KOPT-K1 (cell line): Measurements from ENCODE around the gene RPS6KA2.
"Not testable (repeated sequence)": the region's sequence is repeated elsewhere in the genome, so short reads cannot be mapped to it uniquely, and the experiment has no call there.

Source experiments
- H3K27ac ChIP-seq: fragments of 200-600 bp; sonication (generic); 2 replicates; pipeline ENCODE4 v1.5.1; 2016; ENCODE audit warnings: antibody characterized with exemption, mild to moderate bottlenecking, low read depth, low read length; ENCODE audit not compliant: poor library complexity, severe bottlenecking
- H3K36me3 ChIP-seq: fragments of 200-600 bp; sonication (generic); 2 replicates; pipeline ENCODE4 v1.5.1; 2017; ENCODE audit warnings: antibody characterized with exemption, mild to moderate bottlenecking, low read length, moderate library complexity; ENCODE audit not compliant: insufficient read depth
- H3K9me3 ChIP-seq: fragments of 200-600 bp; sonication (generic); 2 replicates; pipeline ENCODE4 v1.5.1; 2017; ENCODE audit warnings: antibody characterized with exemption, low read length, mild to moderate bottlenecking; ENCODE audit not compliant: insufficient read depth, poor library complexity, severe bottlenecking

Gene RPS6KA2

GRCh38 chr6:166541876-166542579 lies 85.0 kb downstream of the RPS6KA2 start:
- Histone ChIP-seq H3K27ac (no peak overlapping the region), H3K9me3 (no peaks in the 10 kb centered on the region), H3K36me3 (no peaks in the 10 kb centered on the region)

- Histone ChIP-seq H3K27ac (no peak overlapping the region), H3K36me3 (no peaks in the 10 kb centered on the region), H3K9me3 (no peaks in the 10 kb centered on the region)
Observed at GRCh38 chr6:166541366-166541765, 85.7 kb downstream of the RPS6KA2 start.

DNA sequence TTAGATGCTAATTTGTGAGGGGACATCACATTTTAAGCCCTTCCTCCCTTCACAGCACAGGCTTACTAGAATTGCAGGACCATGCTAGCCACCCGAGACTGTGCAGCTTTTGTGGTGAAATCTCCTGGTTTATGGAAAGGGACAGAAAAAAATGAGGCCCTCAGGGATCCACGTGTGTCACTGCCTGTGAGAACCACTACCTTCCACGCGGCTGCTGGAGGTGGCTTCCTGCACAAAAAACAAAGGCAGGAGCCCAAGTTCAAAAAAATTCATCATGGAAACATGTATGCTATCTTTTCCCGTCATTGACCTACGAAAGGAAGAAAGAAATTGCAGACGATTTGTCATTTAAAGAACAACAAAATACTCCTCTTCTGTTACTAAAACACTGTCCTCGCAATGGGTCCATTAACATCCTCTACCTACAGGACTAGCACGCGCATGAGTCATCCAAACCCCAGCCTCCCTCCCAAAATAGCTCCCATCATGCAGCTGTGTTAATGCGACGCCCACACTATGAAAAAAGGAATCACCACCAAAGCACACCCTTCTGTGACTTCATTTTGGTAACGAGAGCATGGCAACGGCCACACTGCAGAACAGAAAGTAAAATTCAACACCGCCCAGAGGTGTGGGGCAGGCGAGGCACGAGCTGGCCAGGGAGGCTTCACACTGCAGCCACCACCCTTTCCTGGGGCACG lies 86.3 kb downstream of the RPS6KA2 start:
- no peaks in the 10 kb centered on the region for H3K36me3 ChIP-seq
- H3K9me3 ChIP-seq = no peaks in the 10 kb centered on the region
- no peak overlapping the region for H3K27ac ChIP-seq

- H3K27ac ChIP-seq = no peak overlapping the region
- H3K9me3 ChIP-seq = no peaks in the 10 kb centered on the region
- H3K36me3 ChIP-seq = no peaks in the 10 kb centered on the region
Observed at GRCh38 chr6:166539543-166539942, 87.5 kb downstream of the RPS6KA2 start.

DNA sequence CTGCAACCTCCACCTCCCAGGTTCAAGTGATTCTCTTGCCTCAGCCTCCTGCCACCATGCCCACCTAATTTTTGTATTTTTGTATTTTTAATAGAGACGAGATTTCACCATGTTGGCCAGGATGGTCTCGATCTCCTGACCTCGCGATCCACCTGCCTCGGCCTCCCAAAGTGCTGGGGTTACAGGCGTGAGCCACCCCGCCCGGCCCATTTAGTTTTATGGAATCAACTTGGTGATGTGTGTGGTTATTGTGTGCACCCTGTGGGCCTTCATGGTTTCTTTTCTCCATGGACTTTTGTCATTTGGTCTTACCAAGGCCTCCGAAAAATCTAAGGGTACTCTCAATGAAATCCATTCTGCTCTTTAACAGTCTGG lies 88.1 kb downstream of the RPS6KA2 start:
- H3K27ac ChIP-seq, H3K36me3 ChIP-seq, H3K9me3 ChIP-seq: not testable (repeated sequence)

DNA sequence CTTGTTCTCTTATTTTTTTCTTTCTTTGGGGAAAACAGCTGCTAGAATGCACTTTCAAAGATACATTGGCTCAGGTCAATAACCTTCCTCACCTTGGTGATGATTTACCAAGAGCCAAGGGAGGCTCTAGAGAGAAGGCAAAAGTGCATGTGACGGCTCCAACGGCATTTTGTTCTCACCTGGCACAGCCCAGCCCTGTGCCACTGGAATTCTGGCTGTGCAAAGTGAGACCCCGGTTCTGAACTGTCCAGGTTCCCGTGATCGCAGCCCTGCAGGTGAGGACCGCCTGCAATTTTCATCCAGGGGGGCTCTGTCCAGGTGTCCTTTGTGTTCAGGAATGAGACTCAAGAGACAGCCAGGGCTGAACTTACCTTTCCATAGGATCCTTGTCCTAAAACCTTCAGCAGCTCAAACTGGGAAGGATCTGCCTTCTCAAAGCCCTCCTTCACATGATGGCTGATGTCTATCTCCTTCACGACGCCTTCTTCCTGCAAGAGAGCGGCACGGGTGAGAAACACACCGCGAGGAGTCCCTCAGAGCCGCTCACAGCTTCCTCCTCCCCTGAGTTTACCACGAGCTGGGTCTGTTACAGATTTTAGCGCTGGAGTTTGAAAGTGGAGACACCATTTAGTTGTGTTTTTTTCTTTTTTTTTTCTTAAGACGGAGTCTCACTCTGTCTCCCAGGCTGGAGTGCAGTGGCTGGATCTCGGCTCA lies 88.6 kb downstream of the RPS6KA2 start:
- no peaks in the 10 kb centered on the region for H3K36me3 ChIP-seq
- H3K27ac ChIP-seq = no peak overlapping the region

GRCh38 chr6:166534658-166535406 lies 92.2 kb downstream of the RPS6KA2 start:
- Histone ChIP-seq H3K9me3 (no peaks in the 10 kb centered on the region), H3K36me3 (no peaks in the 10 kb centered on the region), H3K27ac (no peak overlapping the region)

More for the DNA sequence above, 88.6 kb downstream of the RPS6KA2 start:
- H3K9me3 ChIP-seq = no peaks in the 10 kb centered on the region

GRCh38 chr6:166533205-166533824 lies 93.7 kb downstream of the RPS6KA2 start:
- no peaks in the 10 kb centered on the region for H3K9me3 ChIP-seq
- no peak overlapping the region for H3K27ac ChIP-seq
- no peaks in the 10 kb centered on the region for H3K36me3 ChIP-seq

- no peaks in the 10 kb centered on the region for H3K9me3 ChIP-seq
- no peaks in the 10 kb centered on the region for H3K36me3 ChIP-seq
- no peak overlapping the region for H3K27ac ChIP-seq
Observed at GRCh38 chr6:166532302-166532701, 94.7 kb downstream of the RPS6KA2 start.

DNA sequence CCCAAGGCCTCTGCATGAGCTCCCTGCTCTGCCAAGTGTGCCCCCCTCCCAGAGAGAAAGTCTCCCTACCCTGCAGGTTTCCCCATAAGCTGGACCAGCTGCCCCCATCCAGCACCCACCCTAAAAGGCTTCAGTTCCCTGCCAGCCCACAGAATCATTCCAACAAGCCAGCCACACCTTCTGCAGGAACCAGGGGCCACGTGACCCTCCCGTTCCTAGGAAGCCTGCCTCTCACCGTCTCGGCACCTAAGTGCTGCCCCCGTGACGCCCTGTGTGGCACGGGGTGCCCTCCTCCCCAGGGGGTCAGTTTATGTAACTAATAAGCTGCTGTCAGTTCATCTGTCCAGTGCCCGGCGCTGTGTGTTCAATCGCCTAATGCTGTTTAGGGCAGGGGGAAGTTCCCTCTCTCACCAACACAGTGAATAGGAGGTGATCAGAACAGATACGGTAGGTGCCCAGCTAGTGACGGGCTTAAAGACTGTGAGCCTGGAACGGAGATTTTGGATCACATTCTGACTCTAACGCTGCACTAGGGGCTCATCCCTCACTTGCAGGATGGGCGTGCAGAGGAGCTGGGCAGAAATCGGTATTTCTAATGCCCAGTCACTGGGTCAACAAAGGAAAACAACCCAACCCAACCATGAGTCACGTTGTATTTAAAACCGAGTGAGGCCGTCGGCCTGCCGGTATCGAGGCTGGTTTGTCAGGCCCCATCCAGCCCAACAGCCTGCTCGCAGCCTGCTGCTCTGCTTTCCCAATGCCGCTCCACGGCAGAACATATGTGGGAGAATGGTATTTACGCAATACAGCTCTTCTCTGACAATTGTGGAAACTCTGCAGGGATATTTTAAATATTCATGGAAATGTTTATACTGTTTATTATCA lies 96.6 kb downstream of the RPS6KA2 start:
- Histone ChIP-seq H3K36me3 (no peaks in the 10 kb centered on the region), H3K27ac (no peak overlapping the region), H3K9me3 (no peaks in the 10 kb centered on the region)

DNA sequence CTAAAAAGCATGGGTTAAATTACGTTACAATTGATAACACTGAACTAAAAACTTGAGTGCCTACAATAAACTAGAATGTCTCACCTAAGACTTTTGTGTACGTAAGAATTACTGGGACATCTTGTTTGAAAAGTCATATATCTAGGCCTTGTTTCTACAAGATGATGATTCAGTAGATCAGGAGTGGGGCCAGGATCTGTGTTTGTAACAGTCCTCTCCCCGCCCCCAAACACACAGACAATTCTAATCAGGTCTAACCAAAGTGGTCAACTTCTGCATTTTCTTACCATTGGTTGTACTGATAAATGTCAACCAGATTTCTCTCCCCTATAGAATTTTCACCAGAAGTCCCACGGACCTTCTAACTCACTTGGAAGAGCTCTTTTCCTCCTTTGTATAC lies 97.5 kb downstream of the RPS6KA2 start:
- no peaks in the 10 kb centered on the region for H3K36me3 ChIP-seq
- no peaks in the 10 kb centered on the region for H3K9me3 ChIP-seq
- H3K27ac ChIP-seq = no peak overlapping the region

DNA sequence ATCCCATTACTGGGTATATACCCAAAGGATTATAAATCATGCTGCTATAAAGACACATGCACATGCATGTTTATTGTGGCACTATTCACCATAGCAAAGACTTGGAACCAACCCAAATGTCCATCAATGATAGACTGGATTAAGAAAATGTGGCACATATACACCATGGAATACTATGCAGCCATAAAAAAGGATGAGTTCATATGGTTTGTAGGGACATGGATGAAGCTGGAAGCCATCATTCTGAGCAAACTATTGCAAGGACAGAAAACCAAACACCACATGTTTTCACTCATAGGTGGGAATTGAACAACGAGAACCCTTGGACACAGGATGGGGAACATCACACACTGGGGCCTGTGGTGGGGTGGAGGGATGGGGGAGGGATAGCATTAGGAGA lies 98.0 kb downstream of the RPS6KA2 start:
- H3K27ac ChIP-seq, H3K36me3 ChIP-seq, H3K9me3 ChIP-seq: not testable (repeated sequence)

GRCh38 chr6:166527849-166528248 lies 99.2 kb downstream of the RPS6KA2 start:
- Histone ChIP-seq H3K36me3 (no peaks in the 10 kb centered on the region), H3K27ac (no peak overlapping the region), H3K9me3 (no peaks in the 10 kb centered on the region)

DNA sequence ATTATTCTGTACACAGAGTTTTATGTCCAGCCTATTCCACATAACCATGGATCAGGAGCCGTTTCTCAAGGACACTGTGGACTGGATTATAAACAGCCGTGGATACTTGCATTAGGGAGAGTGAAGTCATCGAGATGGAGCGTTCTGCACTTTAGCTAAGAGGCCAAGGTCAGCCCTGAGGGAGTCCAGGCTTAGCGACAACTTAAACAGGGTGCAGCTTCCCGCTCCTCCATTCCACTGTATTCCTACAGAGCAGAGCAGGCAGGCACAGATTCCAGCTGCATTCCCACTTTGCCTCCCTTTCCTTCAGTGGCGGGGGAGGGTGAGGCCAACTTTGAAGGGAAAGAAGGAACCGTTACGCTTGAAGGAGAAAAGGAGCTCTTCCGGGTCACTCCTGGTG lies 100.1 kb downstream of the RPS6KA2 start:
- Histone ChIP-seq H3K36me3 (no peaks in the 10 kb centered on the region), H3K9me3 (peaks cover under 1% of the 10 kb centered on the region), H3K27ac (no peak overlapping the region)
